CD14-positive monocyte (primary cell): Measurements from ENCODE around the gene UBE2G2. TPM values are rescaled to one million over a fixed set of nuclear protein-coding genes. Genes with fewer than 3 reads are reported as not detected.

Experiments used
- DNase-seq, 3 donors: peaks; one replicate each; pipeline ENCODE4 v3.0.0-alpha.2; 2011 to 2022
- H2AFZ ChIP-seq: 2 replicates; pipeline ENCODE4 v1.6.0; 2012; ENCODE audit warnings: mild to moderate bottlenecking, low read depth, low read length, inconsistent platforms; ENCODE audit not compliant: insufficient read depth, poor library complexity, severe bottlenecking
- H3K27ac ChIP-seq, 2 donors: 1 replicate in 1 of 2; 2 replicates in 1 of 2; pipeline ENCODE4 v1.5.1; 2012 to 2013; ENCODE audit warnings: low read length in 2 of 2, control low read depth in 1 of 2, inconsistent platforms in 1 of 2, low read depth in 1 of 2, mild to moderate bottlenecking in 1 of 2
- H3K27me3 ChIP-seq, 2 donors: one replicate each; pipeline versions ENCODE4 v1.6.0 to v1.6.1; 2011 to 2013; ENCODE audit warnings: low read length in 2 of 2; ENCODE audit not compliant: control insufficient read depth in 2 of 2, insufficient read depth in 2 of 2
- H3K36me3 ChIP-seq, 2 donors: replicated peaks in 1 of 2; 1 replicate in 1 of 2; 2 replicates in 1 of 2; pipeline versions ENCODE4 v1.5.1 to v1.6.1; 2012 to 2013; ENCODE audit warnings: low read length in 2 of 2, control low read depth in 1 of 2, inconsistent platforms in 1 of 2, mild to moderate bottlenecking in 1 of 2; ENCODE audit not compliant: insufficient read depth in 2 of 2, control insufficient read depth in 1 of 2
- H3K4me1 ChIP-seq, 2 donors: 1 replicate in 1 of 2; 2 replicates in 1 of 2; pipeline versions ENCODE4 v1.5.1 to v1.6.1; 2012 to 2013; ENCODE audit warnings: low read length in 2 of 2, control low read depth in 1 of 2, inconsistent platforms in 1 of 2, mild to moderate bottlenecking in 1 of 2, moderate library complexity in 1 of 2; ENCODE audit not compliant: insufficient read depth in 2 of 2, control insufficient read depth in 1 of 2
- H3K4me2 ChIP-seq: replicated peaks from 2 replicates; pipeline ENCODE3; 2012; ENCODE audit warnings: low read length, moderate library complexity, mild to moderate bottlenecking; ENCODE audit not compliant: poor library complexity, severe bottlenecking; ENCODE audit errors: extremely low read depth
- H3K4me3 ChIP-seq, 3 experiments: fragments of 200-600 bp in 1 of 3; sonication (generic) in 1 of 3; replicated peaks in 1 of 3; 1 replicate in 2 of 3; 2 replicates in 1 of 3; pipeline ENCODE4 v1.5.1; 2011 to 2013; ENCODE audit warnings: low read length in 3 of 3, mild to moderate bottlenecking in 3 of 3, control low read depth in 2 of 3, low read depth in 2 of 3, inconsistent platforms in 1 of 3, moderate library complexity in 1 of 3
- H3K79me2 ChIP-seq: 2 replicates; pipeline ENCODE4 v1.6.0; 2012; ENCODE audit warnings: mild to moderate bottlenecking, control low read depth, inconsistent platforms, low read length, moderate library complexity; ENCODE audit not compliant: insufficient read depth
- H3K9ac ChIP-seq: 2 replicates; pipeline ENCODE4 v1.6.0; 2017; ENCODE audit warnings: low read length, mild to moderate bottlenecking; ENCODE audit not compliant: insufficient read depth, poor library complexity, severe bottlenecking
- H3K9me3 ChIP-seq, 2 donors: replicated peaks in 1 of 2; 1 replicate in 1 of 2; 2 replicates in 1 of 2; pipeline versions ENCODE4 v1.5.1 to v1.6.1; 2012 to 2013; ENCODE audit warnings: low read length in 2 of 2, control low read depth in 1 of 2; ENCODE audit not compliant: control insufficient read depth in 1 of 2, insufficient read depth in 1 of 2
- H4K20me1 ChIP-seq: 2 replicates; pipeline ENCODE4 v1.6.0; 2012; ENCODE audit warnings: mild to moderate bottlenecking, low read length, control low read depth, moderate library complexity; ENCODE audit not compliant: insufficient read depth
- H3K27ac Mint-ChIP-seq, 7 donors: one replicate each; pipeline ENCODE4 v1.8.0; 2020; ENCODE audit warnings: mild to moderate bottlenecking in 7 of 7, mixed read lengths in 7 of 7, moderate library complexity in 6 of 7, inconsistent platforms in 2 of 7
- H3K27me3 Mint-ChIP-seq, 3 donors: one replicate each; pipeline ENCODE4 v1.8.0; 2021 to 2022; ENCODE audit warnings: low read depth in 3 of 3, mild to moderate bottlenecking in 3 of 3, mixed read lengths in 3 of 3, moderate library complexity in 3 of 3, inconsistent platforms in 1 of 3
- H3K36me3 Mint-ChIP-seq, 2 donors: one replicate each; pipeline ENCODE4 v1.8.0; 2020; ENCODE audit warnings: mixed read lengths in 2 of 2, inconsistent platforms in 1 of 2, mild to moderate bottlenecking in 1 of 2
- H3K4me1 Mint-ChIP-seq: one replicate; pipeline ENCODE4 v1.8.0; 2020; ENCODE audit warnings: mild to moderate bottlenecking, mixed read lengths
- H3K4me3 Mint-ChIP-seq, 2 donors: one replicate each; pipeline ENCODE4 v1.8.0; 2020; ENCODE audit warnings: mild to moderate bottlenecking in 2 of 2, mixed read lengths in 2 of 2, moderate library complexity in 1 of 2
- H3K9me3 Mint-ChIP-seq, 7 donors: one replicate each; pipeline ENCODE4 v1.8.0; 2020 to 2022; ENCODE audit warnings: mixed read lengths in 7 of 7, mild to moderate bottlenecking in 6 of 7, moderate library complexity in 6 of 7, inconsistent platforms in 2 of 7
- CTCF ChIP-seq: fragments of 200-600 bp; IDR thresholded peaks from one replicate; pipeline ENCODE4 v1.8.0; 2022; ENCODE audit warnings: antibody characterized with exemption, mild to moderate bottlenecking
- WGBS: methylation state at CpG from one replicate; pipeline ENCODE4 v1.1.5; 2013; ENCODE audit warnings: missing lambda C conversion rate; ENCODE audit not compliant: insufficient coverage; 5-methylcytosine and 5-hydroxymethylcytosine counted together
- intact Hi-C, 2 donors: fragments of 100-400 bp; cut with micrococcal nuclease; formaldehyde crosslinking; loops; one replicate each; pipeline versions ENCODE4 v1.15.0 to v1.15.1; 2023
- polyA plus RNA-seq, 3 donors: library from polyadenylated mRNA; depleted of rRNA in 1 of 3; unstranded in 2 of 3; stranded (reverse) in 1 of 3; fragments of 300-500 nt in 2 of 3; fragments of >200 nt in 1 of 3; fragmentation: Illumina TruSeq in 2 of 3; gene quantifications; 1 replicate in 2 of 3; 2 replicates in 1 of 3; pipeline ENCODE4 v1.2.3, GENCODE V29; 2012 to 2021

The UBE2G2 gene
- polyA plus RNA-seq, 3 donors: 22.5 to 123 (median 31.0) TPM

- no peak overlapping the region for H3K27ac ChIP-seq
- Mint-ChIP-seq H3K4me1 (no peaks in the 10 kb centered on the region), H3K27ac (no peak overlapping the region), H3K4me3 (no peak overlapping the region), H3K9me3 (peaks cover 35 to 67% (median 54%) of the 10 kb centered on the region in 7 donors), H3K27me3 (peaks cover 2 to 4% (median 4%) of the 10 kb centered on the region in 3 donors), H3K36me3 (no peaks in the 10 kb centered on the region)
- no peaks in the 10 kb centered on the region for H3K27me3 ChIP-seq
- no peaks in the 10 kb centered on the region for H4K20me1 ChIP-seq
- intact Hi-C loops: no loop called here
- H3K4me3 ChIP-seq: no peak overlapping the region
- DNase-seq: no peak
- no CpG with 5 or more reads among the region's 1 CpG for WGBS
- H3K9me3 ChIP-seq: peaks cover 41 to 54% of the 10 kb centered on the region in 2 donors
- TF ChIP-seq CTCF: no peak
- H3K4me1 ChIP-seq: no peaks in the 10 kb centered on the region
- no peaks in the 10 kb centered on the region for H3K79me2 ChIP-seq
- no peak overlapping the region for H3K4me2 ChIP-seq
- no peak overlapping the region for H3K9ac ChIP-seq
- no peaks in the 10 kb centered on the region for H3K36me3 ChIP-seq
- no peak overlapping the region for H2AFZ ChIP-seq
Observed at GRCh38 chr21:44739316-44739715, 62.3 kb downstream of the UBE2G2 start.

GRCh38 chr21:44738621-44739020 lies 63.0 kb downstream of the UBE2G2 start:
- H3K27ac Mint-ChIP-seq: no peak overlapping the region
- peaks cover 2 to 4% (median 4%) of the 10 kb centered on the region in 3 donors for H3K27me3 Mint-ChIP-seq

More at GRCh38 chr21:44738621-44739020, 63.0 kb downstream of the UBE2G2 start:
- no peak overlapping the region for H3K9ac ChIP-seq
- H3K9me3 ChIP-seq: peaks cover 41 to 60% of the 10 kb centered on the region in 2 donors
- Mint-ChIP-seq H3K9me3 (peaks cover 35 to 69% (median 56%) of the 10 kb centered on the region in 7 donors), H3K36me3 (no peaks in the 10 kb centered on the region), H3K4me3 (no peak overlapping the region), H3K4me1 (no peaks in the 10 kb centered on the region)
- intact Hi-C loops: no loop called here
- no peak overlapping the region for H2AFZ ChIP-seq
- H3K4me1 ChIP-seq: no peaks in the 10 kb centered on the region
- no peak for TF ChIP-seq CTCF
- no peaks in the 10 kb centered on the region for H3K27me3 ChIP-seq
- no peak overlapping the region for H3K4me3 ChIP-seq
- H3K36me3 ChIP-seq: no peaks in the 10 kb centered on the region
- DNase-seq: no peak
- no peaks in the 10 kb centered on the region for H3K79me2 ChIP-seq
- no peaks in the 10 kb centered on the region for H4K20me1 ChIP-seq
- WGBS: 100% methylated on average over 3 of the region's 3 CpGs
- H3K27ac ChIP-seq: no peak overlapping the region
- no peak overlapping the region for H3K4me2 ChIP-seq
